Mucosa of gallbladder (tissue), 1 donor: Measurements from ENCODE around the gene ATG12. TPM values are rescaled to one million over a fixed set of nuclear protein-coding genes. Genes with fewer than 3 reads are reported as not detected.
"Not testable (repeated sequence)": the region's sequence is repeated elsewhere in the genome, so short reads cannot be mapped to it uniquely, and the experiment has no call there.

Source experiments
- DNase-seq: peaks from one replicate; pipeline ENCODE4 v3.0.0-alpha.2; 2020; ENCODE audit warnings: low spot score
- total RNA-seq: library from RNA; stranded (reverse); gene quantifications from one replicate; pipeline ENCODE4 v1.2.1, GENCODE V29; 2021
- donor health status: DM: no; HTN: no; CAD: no.

ATG12 gene
- 36.5 TPM for total RNA-seq

DNA sequence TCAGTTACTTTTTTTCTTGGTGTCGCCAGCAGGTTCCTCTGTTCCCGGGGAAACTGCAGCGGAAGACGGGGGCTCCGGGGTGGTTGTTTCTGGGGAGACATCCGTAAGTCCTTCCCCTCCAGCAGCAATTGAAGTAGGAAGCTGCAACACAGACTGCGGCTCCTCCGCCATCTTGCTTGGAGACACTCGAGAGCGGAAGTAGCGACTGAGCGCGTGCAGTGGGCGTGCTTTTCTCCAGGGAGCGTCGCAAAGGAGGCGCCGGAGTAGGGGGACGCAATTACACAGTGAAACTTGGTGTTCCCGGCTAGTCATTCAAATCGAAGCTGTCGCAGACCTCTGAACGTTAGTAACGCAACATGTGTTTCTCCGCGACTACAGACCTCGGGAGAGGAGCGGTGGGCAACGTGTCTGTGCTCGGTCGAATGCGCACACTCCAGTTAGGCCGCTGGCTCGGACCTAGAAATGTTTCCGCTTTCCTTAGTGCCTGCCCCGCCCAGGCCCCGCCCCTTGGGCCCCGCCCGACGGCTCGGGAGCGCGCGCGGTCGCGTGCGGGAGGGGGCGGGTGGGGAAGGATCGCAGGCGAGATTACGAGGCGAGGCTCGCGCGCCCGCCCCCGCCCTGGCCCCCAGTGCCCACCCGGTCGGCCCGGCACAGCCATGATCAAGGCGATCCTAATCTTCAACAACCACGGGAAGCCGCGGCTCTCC is at the start of gene ATG12, which contains the start of gene AP3S1:
Gene ATG12 (minus strand): TSS at position 184 of the 707 bp plus-strand sequence. CDS start 13 bp downstream, at position 171.
Gene AP3S1 (plus strand): TSS at position 554 of the 707 bp plus-strand sequence. CDS start 103 bp downstream, at position 657.
- peak; percentile 92 for DNase-seq

DNA sequence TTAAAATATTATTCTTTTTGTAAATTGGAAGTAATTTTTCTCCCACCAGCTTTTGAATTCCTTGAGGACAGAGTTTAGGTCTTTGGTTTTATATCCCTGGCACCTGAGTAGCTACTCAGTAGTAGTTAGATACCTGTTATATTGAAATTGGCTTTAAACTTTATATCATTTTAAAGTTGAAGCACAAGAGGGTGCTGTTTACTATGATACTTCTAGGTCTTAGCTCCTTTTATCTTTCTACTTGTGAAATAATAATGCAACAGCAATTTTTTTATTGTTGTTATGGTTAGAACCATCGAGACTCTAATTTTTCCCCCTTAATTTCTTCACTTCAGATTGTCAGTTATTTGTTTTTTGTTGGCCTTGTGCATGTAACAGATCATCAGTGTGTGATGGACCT is 46.7 kb upstream of the ATG12 start:
- no peak for DNase-seq

DNA sequence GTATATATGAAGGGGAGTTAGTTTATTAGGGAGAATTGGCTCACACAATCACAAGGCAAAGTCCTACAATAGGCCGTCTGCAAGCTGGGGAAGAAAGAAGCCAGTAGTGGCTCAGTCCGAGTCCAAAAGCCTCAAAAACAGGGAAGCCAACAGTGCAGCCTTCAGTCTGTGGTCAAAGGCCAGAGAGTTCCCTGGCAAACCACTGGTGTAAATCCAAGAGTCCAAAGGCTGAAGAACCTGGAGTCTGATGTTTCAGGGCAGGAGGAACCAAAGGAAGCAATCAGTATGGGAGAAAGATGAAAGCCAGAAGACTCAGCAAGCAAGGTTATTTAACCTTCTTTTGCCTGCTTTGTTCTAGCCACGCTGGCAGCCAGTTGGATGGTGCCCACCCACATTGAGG is 43.8 kb upstream of the ATG12 start:
- peak; percentile 57 for DNase-seq

DNA sequence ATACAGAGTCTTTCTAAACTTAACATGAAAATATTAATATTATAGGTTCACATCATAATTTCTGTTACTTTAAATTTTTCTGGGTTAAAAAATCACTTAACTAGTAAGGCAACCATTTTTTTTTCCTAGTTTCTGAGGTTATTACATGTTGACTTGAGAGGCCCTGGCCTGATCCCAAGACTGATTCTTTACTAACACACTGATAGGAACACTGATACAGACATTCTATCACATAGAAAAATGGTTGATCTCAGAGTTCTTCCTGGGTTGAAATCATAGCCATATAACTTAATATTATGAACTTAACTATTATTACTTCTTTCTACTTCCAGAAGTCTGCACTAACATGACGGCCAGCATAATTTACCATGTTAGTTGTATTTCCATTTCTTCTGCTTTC is 43.3 kb upstream of the ATG12 start:
- DNase-seq: no peak

DNA sequence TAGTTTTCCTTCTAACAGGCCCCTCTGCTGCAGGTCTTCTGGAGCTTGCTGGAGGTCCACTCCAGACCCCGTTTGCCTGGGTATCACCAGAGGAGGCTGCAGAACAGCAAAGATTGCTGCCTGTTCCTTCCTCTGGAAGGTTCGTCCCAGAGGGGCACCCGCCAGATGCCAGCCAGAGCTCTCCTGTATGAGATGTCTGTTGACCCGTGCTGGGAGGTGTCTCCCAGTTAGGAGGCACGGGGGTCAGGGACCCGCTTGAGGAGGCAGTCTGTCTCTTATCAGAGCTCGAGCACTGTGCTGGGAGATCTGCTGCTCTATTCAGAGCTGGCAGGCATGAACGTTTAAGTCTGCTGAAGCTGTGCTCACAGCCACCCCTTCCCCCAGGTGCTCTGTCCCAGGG is 41.1 kb upstream of the ATG12 start:
- not testable (repeated sequence) for DNase-seq

DNA sequence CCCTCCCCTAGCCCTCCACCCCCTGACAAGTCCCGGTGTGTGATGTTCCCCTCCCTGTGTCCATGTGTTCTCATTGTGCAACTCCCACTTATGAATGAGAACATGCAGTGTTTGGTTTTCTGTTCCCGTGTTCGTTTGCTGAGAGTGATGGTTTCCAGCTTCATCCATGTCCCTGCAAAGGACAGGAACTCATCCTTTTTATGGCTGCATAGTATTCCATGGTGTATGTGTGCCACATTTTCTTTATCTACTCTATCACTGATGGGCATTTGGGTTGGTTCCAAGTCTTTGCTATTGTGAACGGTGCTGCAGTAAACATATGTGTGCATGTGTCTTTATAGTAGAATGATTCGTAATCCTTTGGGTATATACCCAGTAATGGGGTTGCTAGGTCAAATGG is 36.0 kb upstream of the ATG12 start:
- DNase-seq: not testable (repeated sequence)

DNA sequence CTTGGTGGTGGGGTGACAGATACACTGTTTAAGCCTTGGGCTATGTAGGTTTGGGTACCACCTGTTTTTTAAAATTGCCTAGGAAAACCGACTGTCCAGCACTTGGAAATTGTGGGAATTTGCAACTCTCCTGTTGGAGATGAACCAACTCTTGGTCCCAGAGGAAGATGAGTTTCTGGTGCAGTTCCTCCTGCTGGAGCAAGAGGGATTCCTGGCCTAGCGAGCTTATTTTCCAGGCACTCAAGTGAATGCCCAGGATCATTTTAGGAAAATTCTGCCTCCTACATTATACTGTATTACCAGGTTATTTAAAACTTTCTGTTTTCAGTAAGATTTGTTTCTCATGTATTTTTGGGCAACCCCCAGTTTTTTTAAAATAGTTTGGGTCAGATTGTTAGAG is 34.1 kb upstream of the ATG12 start:
- DNase-seq: no peak

DNA sequence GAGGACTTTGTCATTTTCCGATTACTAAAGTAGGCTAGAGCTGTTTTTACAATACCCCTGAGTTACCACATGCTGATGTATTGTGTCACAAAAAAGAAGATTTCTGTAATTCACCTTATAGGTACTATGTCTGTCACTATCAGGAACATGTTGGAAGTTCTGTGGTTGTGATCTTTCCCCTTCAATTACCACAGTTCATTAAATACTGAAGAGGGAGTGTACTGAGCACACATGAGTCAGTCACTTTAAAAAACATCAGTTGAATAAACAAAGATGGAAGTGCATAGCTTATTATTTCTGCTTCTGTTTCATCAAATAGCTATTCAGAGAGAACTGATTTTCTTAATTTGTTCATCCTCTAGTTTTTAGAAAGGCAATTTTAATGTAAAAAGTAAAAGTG is 32.0 kb upstream of the ATG12 start:
- no peak for DNase-seq

DNA sequence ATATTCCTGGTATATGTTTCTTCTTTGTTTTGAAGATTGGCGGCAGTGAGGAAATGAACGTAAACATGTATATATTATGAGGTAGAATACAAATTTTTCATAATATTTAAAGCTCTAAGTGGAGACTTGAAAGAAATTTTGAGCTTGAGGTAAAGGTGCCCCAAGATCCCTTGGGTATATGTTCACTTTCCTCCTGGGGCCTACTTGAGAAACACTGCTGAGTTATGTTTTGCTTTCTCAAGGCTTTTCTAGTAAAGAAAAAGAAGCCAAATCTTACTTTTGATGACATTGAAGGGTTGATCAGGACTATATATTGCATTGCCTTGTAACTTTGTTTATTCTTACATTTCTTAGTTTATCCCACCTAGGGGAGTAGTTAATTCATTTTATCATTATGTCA is 31.1 kb upstream of the ATG12 start:
- no peak for DNase-seq

DNA sequence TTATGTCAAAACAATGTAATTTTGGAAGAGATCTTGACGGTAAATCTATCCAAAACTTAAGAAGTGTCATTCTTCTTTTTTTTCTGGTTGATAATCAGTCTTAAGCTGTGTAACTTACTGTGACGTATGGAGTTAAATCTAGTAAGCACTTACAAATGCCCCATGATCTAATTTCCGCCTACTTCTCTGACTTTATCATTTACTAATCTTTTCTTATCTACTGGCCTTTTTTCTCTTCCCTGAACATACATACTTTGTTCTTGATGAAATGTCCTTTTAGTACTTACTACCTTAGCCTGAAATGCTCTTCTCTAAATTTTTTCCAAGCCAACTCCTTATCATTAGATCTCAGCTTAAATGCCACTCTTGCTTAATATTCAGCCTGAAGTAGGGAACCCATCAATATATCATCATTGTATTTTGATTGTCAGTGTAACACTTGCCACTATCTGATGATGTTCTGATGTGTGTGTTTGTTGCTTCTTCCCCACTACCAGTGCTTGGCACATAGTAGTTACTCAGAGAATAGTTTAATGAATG is 28.0 kb upstream of the ATG12 start:
- no peak for DNase-seq

DNA sequence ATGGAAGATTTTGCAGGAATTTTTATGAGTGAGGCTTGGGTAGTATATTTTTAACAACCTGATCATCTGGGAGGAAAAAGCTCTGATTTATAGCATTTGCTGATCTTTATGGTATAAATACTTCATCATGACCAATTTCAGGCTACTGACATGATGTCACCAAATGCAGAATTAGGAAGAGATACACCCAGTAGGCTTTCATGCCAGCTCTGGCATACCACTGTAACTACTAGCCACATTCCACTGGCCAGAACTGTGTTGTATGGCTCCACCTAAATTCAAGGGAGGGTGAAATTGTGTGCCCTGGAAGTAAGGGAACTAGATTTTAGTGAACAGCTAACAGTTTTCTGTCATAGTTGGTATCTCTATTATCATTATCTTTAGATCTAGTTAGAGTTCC is 18.0 kb upstream of the ATG12 start:
- DNase-seq: no peak

DNA sequence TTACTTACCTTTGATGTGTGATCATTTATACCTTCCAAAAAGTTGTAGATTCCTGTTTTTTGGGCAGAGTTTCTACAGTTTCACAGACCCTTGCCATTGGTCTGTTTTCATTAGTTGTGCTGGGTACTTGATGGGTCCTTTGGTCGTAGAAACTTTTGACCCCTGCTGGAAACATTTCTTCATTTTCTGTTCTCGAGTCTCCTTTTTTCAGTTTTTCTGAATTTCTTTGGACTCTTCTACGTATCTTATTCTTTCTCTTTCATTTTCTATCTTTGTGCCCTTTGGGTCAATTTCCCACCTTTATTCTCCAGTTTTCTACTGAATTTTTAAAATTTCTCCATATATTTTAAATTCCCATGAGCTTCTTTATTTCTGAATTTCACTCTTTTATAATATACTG is 17.0 kb upstream of the ATG12 start:
- DNase-seq: no peak

DNA sequence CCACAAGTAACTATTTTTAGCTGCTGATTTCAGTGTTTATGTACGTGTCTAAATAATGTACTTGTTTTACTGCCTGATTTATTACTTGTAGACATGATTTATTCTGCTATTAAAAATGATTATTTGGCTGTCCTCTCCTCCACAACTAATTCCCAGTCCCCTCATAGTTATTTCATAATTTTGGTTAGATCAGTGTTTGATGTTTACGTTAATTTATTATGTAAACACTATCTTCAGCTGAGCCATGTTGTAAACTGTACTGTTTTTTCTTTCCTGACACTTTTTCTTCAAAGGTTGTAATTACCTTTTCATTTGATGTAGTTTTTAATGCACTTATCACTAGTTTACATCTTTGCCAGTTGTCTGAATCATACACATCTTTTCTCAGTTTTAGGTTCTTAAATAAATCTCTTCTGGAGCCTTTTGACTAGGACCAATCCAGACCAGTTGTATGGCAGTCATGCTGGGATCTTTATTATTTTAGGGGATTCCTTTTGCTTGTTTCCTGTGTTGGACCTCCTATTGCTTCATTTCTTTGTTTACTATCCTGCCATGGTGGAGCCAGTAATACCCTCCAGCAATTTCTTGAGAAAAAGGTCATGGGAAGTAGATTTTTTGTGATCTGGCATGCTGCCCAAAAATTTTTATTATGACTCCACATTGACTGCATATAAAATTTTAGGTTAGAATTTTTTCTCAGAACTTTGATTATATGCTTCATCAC is 16.4 kb upstream of the ATG12 start:
- DNase-seq: no peak

DNA sequence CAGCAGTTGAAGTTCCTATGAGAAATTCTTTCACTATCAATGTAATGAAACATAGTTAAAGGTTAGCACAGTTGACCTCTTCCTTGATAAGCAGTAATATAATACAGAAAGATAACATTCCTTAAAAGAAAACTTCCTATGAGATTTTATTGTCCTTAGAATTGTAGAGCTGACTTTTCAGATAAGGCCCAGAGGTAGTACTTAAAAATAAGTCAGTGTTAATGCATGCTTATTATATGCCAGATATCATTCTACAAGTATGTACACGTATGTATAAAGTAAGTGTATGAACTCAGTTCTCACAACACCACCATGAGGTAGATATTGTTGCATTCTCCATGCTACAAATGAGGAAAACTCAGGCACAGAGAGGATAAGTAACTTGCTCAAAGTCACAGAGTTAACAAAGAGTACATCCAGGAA is 15.7 kb upstream of the ATG12 start:
- DNase-seq: no peak

DNA sequence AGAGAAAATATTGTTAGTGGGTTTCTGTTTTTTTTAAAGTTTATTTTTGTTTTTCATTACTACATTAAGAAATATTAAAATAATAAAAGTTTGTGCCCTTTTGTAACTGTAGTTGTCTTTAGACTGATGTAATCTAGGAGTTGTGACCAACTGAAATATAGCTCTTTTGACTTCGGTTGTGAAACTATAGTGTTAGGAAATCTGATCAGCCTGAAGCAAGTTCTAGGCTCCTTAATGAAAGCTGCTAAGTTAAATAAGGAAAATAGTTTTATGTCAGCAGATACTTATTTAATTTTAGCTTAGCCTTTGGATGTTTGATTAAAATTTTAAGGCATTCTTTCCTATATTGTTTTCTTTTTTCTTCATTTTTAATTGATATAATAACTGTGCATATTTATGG is 14.6 kb upstream of the ATG12 start:
- no peak for DNase-seq

DNA sequence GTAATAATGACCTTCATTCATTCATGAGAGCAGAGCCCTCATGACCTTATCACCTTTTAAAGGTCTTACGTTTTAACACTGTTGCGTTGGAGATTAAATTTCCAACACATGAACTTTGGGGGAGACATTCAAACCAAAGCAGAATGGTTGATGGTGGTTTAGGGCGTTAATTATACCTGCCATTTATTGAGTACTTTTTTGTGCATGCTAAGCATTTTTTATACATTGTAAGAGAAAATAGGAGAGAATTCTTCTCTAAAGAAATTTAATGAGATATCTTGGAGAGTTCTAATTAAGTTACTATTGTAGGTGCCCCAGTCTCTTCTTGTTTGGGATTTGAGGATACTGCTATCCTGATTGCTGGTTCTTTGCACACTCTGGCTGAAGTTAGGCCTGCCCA is 12.8 kb upstream of the ATG12 start:
- DNase-seq: no peak

DNA sequence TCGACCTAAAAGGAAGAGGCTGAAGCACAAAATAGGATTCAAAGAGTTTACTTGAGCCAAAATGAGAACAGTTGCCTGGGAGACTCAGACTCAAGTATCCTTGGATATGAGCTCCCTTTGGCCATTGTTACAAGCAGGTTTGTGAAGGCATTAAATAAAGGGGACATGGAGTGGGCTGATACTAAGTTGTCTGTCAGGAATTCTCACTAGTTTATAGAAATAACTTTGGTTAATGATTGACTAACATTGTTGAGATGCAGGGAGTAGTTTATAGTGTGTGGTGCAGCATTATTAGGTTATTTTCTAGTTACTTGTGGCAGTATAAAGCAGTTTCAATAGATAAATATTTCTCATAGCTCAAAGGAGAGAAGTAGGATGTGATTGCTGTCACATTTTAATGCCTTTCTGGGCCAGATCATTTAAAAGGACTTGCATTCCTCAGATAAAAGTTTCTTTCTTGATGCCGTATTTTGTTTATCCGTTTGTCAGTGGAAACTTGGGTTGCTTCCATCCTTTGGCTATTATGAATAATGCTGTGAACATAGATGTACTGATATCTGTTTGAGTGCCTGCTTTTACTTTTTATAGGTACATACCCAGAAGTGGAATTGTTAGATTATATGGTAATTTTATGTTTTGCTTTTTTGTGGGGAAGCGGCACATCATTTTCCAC is 9.5 kb upstream of the ATG12 start:
- no peak for DNase-seq

DNA sequence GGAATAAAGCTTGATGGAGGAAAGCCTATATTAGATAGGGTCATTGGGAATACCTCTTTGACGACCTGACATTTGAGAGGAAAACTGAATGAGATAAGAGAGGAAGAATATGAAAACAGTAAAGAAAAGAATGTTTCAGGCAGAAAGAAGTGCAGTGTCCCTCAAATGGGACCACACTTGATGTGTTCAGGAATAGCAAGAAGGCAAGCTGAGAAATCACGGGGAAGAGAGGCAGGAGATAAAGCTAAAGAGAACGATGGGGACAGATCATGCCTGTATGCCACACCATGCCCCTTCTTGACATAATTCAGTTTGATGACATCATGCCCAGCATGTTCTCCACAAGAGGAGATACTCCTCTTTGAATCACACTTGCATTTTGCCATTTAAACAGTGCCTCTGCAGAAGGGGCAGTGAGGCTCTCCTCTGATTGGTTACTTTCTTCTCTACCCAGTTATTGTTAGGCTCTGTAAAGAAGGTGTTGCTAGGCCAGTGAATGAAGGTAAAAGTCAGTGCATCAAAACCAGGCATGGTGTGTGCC is 8.0 kb upstream of the ATG12 start:
- DNase-seq: no peak

DNA sequence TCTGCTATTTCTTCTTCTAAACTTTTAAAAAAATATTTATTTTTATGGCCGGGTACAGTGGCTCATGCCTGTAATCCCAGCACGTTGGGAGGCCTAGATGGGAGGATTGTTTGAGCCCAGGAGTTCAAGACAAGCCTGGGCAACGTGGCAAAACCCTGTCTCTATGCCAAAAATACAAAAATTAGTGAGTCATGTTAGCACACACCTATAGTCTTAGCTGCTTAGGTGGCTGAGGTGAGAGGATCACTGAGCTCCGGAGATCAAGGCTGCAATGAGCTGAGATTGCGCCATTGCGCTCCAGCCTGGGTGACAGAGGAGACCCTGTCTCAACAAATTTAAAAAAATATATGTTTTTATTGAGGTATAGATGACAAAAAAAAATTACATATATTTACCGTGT is 5.9 kb upstream of the ATG12 start:
- no peak for DNase-seq

DNA sequence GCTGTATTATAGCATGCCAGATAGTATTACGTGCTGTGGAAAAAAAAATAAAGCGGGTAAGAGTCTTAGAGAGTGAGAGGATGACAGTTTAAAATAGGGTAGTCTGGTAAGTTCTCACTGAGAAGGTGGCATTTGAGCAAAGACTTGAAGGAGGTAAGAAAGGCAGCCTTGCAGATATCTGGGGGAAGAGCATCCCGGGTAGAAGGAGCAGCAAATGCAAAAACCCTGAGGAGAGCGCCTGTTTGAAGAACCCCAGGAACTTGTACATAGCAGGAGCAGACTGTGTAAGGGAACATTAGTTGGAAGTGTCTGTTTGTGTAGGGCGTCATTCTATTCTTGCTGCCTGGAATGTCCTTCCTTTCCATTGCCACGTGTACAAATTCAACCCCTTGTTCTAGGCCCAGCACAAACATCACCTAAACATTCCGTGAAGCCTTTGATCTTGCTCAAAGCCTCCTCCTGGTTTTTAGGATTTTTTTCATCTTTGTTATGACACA is 3.0 kb upstream of the ATG12 start:
- no peak for DNase-seq

DNA sequence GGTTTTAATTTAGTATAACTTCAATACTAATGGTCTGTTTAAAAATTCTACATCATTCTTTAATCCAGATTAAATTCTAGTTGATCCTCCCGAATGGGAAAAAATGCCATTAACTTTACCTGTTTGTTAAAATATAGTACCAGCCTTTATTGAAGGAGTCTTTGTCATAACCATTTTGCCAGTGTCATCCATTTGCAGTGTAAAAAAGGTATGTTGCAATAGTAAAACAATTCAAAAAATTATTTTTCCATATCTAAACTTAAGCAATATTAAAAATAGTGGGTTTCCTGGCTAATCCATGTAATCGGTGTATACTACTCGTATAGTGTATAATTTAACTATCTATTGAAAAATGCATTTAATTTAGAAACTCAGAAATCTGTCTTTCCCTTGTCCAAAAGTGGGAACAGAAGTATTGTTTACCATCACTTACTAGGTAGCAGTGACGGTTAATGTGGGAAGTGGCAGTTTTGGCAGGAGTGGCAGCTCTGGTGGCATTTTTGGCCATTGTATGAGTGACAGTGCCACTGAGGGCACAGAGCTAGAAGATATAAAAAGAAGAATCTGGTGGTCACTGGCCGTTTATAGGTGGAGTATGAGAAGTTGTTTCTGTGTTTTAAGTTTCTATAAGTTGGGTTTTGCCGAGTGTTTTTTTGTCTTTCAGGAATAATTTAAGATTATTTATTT is 2.2 kb upstream of the ATG12 start:
- no peak for DNase-seq
